Measurements from ENCODE around the gene COL17A1.

Gene COL17A1

DNA sequence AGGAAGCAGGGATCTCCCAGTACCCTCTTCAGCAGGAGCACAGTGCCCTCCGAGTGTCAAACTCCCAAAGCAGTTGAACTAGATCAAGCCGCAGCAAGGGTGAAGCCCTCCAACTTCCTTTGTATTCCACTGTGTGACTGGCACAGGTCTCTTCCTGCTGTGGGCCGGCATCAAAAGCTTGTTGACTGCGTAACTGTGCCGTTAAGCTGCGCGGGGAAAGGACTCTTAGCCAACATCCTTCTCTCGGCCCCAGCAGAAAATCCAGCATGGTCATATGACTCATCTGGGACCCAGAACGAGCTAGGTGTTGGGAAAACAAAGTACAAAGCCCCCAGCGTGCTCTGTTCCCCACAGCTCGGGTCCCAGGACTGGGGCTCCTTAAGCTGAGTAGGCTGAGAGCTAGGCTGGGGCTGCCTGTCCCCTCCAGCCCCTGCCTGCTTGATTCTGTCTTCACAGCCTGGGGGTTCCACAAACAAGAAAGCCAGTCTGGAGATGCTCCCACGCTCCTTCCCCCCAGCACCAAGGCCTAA is 52.2 kb downstream of the COL17A1 start:
- DNase-seq (ENCODE audit: low read depth in 2 of 2) = no peak

DNA sequence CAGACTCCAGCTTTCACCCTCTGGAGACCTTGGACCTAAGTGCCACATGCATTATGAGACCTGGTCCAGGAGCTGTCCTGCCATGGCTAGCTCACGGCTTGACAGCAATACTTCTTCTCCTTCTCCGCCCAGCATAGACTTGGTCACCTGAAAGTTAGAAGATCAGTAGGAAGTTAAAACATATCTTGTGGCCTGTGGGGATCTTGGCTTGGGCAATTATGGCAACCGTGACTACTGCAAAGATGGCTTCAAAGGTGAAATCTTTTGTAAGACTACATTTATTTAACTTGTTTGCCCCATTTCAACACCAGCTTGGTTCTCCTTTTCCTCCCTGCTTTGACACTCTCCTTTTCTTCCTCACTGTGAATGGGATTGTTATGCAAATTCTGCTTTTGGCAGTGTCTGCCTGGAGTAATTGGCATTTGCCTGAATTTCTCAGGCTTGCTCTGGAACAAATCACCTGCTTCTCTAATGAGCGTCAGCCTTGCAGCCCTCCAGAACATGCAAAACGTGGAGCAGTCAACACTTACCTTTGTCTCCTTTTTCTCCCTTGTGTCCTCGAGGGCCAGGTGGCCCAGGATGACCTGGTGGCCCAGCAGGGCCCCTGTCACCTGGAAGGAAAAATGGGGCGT is 53.4 kb downstream of the COL17A1 start:
- no peak for DNase-seq (ENCODE audit: low read depth in 2 of 2)

DNA sequence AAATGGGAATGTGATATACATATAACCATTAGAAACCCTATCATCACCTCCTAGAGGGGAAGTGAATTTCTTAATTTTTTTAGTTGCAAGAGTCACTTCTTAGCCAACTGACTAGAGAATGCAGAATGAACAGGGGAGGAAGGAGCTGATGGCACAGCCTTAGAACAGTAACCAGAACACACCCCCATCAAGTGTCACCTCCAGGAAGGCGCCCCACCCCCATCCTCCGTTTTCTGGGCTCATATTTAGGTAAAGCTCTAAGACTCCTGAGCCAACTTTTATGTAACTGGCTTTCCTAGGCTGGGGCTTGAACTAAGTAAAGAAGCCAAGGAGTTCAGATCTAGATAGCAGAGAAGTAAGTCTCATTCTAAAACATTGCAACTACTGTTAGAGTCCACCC is 54.0 kb downstream of the COL17A1 start:
- no peak for DNase-seq (ENCODE audit: low read depth in 2 of 2)

DNA sequence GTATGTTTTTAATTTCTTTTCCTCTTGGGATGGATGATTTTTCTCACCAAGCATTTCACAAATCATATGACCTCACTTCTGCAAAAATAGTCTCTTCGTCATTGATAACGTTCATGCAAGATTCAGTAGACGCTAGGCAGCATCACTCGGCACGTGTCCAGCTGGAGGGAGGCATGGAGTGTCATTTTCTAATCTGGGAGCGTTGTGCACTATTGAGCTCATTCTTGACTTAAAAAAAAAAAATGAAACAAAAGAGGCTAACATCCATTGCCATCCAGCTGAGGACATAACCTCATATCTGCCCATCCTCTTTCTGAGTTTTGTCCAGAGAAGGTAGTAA is 56.2 kb downstream of the COL17A1 start:
- DNase-seq (ENCODE audit: low read depth in 2 of 2) = no peak

DNA sequence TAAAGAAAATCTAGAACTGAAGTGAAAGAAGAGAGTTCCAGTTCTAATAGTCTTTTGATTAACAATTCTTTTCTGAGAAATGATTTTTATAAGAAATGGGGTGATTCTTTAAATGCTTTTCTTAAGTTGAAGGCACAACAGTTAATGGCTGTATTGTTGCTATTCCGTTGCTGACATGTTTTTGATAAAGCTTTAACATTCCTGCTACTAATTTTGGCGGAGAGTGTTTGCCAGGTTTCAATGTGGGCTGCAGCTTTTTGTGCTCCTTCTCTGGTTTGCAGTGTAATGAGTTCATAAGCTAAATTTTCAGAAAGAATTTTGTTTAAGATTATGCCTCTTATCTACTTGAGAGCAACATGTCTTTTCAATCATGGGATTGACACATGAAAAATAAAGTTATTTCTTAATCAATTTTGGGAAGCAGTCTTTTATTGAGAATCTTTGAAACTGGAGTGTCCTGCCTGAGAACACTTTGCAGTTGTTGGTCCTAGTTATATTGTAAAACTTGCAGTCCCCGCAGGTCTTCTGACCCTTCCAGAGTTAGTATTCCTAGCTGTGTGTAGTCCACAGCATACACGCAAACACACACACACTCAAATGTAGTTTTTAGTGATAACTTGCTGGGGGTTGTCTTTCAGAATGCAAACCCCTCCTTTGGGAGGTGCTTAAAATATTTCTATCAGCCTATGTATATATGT is 56.7 kb downstream of the COL17A1 start:
- DNase-seq (ENCODE audit: low read depth in 2 of 2) = no peak

DNA sequence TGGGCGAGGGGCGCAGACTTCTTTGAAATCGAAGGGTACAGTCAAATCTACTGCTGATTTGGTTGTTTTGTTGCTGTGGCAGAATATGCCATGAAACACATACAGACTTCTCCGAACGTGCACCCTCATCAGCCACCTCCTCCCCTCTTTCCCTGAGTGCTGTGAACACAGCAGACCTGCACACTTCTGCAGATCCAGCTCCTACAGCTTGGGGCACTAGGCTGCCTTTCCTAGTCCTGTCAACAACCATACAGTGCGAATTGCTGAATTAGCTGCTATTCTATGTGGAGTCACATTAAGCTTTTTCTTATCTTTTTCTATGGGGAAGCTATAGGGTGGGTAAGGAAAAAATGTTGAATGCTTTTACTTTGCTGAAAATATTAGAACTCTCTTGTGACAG is 57.5 kb downstream of the COL17A1 start:
- DNase-seq (ENCODE audit: low read depth in 2 of 2) = no peak

DNA sequence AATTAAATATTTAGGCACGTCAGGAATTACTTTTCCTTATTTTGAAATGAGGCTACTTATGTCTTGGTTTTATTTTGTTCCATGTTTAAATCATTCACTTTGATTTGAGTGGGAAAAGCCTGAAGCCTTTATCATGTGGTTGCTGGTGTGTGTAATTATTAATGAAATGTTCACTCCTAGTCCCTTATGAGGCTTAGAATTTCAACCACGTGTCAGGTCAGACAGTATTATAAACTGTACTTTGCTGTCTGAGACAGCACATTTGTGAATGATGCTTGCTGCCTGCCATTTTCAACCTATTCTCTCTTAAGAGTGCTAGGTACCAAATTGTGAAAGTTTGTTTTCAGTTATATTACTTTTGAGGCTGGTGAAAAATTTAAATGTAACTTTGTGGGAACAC is 58.9 kb downstream of the COL17A1 start:
- no peak for DNase-seq (ENCODE audit: low read depth in 2 of 2)

DNA sequence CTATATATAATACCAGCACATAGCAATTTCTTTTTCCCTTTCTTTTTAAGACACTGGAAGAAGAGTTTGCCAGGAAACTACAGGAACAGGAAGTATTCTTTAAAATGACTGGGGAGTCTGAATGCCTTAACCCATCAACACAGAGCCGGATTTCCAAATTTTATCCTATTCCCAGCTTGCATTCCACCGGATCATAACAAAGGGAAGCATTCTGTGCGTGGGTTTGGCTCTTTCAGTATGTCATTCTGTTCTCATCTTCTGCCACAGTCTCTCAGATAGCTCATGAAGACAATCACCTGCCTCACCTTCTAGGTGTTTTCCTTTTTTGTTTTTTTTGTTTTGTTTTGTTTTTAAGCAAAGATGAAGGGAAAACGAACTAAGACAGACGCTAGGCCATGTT is 60.2 kb downstream of the COL17A1 start:
- no peak for DNase-seq (ENCODE audit: low read depth in 2 of 2)

DNA sequence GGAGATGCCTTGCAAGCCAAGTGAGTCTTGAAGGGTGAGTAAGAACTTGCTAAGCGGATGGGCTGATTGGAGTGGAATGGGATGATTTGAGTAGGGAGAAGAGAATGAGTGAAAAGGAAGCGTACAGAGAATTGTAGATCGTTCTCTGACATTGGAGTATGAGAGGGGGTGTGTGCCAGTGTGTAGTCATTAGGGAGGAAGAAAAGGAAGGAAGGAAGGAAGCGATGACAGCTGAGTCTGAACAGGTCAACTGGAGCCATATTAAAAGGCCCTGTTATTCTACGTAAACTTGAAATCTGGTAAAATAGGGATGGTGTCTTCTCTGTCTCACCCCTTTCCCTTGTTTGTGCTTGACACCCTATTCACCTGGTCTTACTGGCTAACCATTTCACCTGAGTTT is 63.7 kb downstream of the COL17A1 start:
- no peak for DNase-seq (ENCODE audit: low read depth in 2 of 2)

DNA sequence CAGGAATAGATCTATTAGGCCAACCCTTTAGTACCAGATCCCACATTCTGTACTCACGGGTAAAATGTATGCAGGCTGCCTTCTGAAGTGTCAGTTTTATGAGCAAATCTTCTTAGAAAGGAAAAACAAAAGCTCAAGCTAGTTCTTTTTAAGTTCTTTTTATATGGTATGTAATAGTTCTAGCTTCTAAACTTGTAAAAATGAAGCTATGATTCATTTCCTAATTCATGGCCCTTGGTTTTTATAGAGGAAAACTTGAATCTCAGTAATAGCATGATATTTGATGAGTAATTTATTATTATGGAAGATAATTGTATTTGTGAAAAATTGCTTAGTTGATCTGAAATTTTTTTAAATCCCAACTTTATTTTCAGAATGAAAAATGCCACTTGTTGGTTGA is 64.4 kb downstream of the COL17A1 start:
- DNase-seq (ENCODE audit: low read depth in 2 of 2) = no peak

DNA sequence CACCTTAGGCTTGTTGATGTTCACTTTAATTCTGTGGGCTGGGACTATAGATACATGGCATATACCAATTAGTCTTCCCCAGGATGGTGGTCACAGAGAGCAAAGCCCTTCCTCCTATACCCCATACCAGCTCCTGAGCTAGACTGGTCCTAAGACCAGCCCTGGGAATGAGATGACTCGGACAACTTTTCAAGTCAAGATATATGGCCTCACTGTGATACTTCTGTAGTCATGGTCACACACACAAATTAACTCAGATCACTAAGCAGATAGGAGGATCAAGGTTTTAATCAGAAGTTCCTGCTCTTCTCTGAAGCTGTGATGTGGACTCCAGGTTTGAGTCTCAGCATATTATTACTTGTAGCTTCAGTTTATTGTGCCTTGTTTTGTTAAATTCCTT is 65.7 kb downstream of the COL17A1 start:
- no peak for DNase-seq (ENCODE audit: low read depth in 2 of 2)

DNA sequence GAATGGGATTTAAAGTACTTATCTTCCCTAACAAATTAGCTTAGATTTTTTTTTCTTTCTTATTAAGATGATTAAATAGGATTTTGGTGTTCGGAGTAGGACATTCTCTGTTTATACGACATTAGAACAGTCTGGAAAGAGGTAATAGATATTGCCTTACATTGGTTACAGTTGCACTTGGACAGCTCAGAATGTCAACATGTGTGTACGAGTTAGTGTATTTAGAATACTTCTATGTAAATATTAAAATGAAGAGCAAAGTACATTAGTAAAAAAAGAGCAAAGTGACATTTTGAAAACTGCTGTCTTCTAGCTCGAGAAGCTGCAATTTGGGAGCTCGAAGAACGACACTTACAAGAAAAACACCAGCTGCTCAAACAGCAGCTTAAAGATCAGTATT is 67.2 kb downstream of the COL17A1 start:
- DNase-seq (ENCODE audit: low read depth in 2 of 2) = no peak

DNA sequence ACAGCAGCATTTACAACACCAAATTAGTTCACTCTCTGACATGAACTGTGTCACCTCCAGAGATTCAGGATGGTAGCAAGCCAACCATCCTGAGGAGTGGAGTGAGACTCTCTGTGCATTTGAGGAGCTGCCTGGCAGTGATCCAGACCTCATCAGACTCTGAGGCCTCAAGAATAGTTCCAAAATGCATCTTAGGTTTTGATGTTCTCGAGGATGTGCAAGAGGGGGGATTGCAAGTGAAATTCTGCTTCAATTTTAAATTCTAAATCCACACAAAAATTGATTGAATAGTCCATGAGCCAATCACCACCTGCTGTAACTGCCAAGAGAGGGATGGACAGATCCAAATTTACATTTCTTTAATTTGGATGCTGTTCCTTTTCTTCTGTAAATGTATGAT is 69.0 kb downstream of the COL17A1 start:
- DNase-seq (ENCODE audit: low read depth in 2 of 2) = no peak

DNA sequence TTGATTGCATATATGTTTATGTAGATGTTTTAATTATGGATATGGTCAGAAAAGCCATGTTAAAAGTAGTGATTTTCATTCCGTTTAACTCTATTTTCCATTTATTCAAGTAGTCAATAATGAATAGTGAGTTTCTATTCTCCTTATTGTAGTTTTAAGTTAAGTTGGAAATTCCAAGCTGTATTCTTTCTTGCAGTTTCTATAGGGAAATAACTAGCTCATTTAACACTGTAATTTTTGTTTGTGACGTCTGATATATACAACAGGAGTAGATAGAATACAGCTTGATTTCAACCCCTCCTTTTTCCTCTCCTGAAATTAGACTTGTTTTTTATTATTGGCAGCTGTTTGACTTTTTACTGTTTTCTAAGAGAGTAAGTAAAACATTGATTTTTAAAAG is 71.5 kb downstream of the COL17A1 start:
- no peak for DNase-seq (ENCODE audit: low read depth in 2 of 2)

DNA sequence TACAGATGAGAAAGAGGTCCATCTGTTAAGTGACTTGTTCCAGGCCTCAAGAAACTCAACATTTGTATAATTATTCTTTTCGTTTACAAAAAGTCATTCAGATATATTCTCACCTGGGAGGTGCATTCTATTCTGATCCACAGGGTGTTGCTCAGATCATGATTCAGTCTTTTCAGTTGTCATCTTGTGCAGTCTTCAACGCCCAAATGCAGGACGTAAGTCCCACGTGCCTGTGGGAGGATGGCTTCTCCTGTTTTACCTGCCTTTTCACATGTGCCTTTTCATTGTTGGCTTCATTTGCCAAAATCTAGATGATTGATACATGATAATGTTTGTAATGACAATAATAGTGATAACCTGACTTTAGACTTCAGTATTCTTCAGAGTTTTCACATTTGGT is 72.2 kb downstream of the COL17A1 start:
- no peak for DNase-seq (ENCODE audit: low read depth in 2 of 2)

DNA sequence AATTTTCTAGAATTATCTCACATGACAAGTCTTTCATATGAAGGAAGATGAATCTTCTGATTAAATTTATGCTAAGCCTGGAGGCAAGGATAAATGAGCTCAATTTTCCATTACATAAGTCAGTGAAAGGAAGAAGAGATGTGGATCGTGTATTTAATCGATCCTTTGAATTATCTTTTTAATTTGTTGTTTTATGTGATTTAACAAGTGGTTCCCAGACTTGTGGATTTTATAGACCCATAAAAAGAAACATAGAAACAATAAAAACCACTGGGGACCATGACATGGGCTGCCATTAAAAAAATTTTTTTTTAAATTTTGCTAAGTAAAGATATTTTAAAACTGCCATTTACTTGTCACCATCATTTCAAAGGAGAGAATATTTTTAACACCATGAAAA is 73.8 kb downstream of the COL17A1 start:
- no peak for DNase-seq (ENCODE audit: low read depth in 2 of 2)

DNA sequence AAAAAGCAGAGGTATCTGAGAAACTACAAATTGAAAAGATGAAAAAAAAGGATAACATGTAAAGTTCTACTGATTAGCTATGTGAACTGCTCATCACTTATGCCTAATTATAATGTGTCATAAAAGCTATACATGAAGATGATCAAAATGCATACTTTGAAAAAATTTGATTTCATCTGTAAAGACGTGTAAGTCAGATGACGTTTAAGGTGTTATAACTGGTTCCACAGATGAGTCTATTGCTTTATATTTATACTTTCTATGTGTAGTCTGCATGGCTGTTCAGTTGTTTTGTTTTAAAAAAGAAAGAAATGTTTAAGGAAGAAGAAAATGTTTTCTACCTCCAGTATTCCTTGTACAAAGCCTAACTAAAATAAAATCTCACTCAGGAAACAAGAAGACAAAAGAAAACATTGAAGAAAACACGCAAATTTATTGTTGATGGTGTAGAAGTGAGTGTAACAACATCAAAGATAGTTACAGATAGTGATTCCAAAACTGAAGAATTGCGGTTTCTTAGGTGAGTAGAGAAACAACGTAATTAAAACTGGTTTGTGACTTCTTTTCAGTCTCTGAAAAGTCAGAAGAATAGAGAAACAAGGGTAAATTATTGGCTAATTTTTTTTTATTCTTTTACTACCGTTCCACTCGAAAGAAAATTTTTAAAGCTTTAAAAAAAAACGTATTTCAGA is 80.4 kb downstream of the COL17A1 start:
- no peak for DNase-seq (ENCODE audit: low read depth in 2 of 2)

DNA sequence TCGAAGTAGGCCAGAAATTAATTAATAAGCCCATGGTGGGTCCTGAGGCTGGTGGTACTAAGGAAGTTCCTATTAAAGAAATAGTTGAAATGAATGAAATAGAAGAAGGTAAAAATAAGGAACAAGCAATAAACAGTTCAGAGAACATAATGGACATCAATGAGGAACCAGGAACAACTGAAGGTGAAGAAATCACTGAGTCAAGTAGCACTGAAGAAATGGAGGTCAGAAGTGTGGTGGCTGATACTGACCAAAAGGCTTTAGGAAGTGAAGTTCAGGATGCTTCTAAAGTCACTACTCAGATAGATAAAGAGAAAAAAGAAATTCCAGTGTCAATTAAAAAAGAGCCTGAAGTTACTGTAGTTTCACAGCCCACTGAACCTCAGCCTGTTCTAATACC is 82.8 kb downstream of the COL17A1 start:
- DNase-seq (ENCODE audit: low read depth in 2 of 2) = no peak

DNA sequence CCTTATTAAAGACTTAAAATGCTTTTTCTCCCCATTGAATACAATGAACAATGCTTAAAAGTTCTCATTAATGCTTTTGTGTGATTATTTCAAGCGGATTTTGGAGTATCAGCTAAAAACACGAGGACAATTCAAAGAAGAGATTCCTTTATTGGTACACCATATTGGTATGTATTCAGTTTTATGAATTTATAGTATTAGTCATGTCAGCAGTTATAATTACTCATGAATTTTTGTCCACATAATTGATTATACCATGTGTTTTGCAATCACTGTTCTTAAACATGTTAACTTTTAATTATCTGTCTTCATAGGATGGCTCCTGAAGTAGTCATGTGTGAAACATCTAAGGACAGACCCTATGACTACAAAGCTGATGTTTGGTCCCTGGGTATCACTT is 86.9 kb downstream of the COL17A1 start:
- no peak for DNase-seq (ENCODE audit: low read depth in 2 of 2)

DNA sequence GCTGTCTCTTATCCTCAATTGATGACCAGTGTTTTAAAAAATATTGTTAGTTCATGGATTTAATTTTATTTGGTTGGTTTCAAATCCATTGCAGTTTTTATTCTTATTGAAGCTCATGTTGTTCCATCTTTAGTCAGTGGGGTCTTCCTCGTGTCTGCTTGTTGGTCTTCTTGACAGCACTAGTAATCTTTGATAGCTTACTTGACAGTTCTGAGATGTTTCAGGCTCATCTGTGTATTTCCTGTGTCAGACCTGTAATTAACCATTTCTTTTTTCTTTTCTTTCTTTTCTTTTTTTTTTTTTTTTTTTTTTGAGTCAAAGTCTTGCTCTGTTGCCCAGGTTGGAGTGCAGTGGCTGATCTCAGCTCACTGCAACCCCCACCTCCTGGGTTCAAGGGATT is 90.5 kb downstream of the COL17A1 start:
- DNase-seq (ENCODE audit: low read depth in 2 of 2) = no peak

DNA sequence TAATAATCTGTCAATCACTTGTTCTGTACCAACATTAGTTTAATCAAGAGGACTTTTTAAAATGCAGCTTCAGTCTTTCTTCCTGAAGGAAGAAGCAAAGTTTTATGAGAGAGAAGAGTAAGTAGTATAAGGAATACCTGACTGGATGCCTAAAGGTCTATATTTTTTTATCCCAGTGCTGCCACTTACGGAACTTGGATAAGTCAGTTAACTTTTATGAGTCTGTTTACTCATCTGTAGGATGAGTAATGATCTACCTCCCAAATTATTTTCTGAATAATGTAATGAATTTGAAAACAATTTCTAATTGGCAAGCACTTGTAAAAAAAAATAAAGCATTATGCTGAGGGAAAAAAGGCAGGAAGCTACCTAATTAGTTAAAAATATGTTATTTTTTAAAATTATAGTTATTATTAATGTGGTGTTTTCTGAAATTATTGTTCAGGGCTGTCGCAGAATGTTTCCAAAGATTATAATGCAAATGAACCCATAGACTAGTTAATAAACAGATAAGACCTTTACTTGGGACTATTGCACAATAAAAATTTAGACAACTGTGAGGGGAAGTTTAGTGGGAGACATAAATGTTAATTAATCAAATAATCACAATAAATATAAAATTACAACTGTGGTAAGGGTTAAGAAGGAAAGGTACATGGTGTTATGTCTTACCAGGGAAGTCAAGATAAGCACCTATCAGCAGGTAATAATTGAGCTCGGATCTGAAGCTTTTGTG is 94.1 kb downstream of the COL17A1 start:
- no peak for DNase-seq (ENCODE audit: low read depth in 2 of 2)

DNA sequence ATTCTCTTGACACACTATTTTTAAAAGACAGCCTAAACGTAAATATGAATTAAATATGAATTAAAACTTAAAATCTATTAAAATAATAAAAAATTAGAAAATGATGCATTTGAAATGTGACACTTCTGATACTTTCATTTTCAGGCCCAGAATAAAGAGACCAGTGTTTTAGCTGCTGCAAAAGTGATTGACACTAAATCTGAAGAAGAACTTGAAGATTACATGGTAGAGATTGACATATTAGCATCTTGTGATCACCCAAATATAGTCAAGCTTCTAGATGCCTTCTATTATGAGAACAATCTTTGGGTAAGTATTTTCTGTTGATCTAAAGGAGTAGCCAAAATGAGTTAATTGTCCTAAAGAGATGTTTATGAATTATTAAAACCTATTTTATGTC is 95.1 kb downstream of the COL17A1 start:
- no peak for DNase-seq (ENCODE audit: low read depth in 2 of 2)

DNA sequence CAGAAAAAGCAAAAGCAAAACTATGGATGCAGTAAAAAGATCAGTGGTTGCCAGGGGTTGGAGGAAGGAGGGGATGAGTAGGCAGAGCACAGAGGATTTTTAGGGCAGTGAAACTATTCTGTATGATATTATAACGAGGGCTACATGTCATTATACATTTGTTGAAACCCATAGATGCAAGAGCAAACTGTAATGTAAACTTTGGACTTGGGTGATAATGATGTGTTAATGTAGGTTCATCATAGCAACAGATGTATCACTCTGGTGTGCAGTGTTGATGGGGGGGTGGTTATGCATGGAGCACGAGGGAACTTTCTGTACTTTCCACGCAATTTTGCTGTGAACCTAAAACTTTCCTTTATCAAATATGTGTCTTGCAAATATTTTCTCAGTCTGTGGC is 95.6 kb downstream of the COL17A1 start:
- no peak for DNase-seq (ENCODE audit: low read depth in 2 of 2)
